GM12878 (cell line): Measurements from ENCODE around the gene DENND10. TPM values are rescaled to one million over a fixed set of nuclear protein-coding genes. Genes with fewer than 3 reads are reported as not detected.

ENCODE experiments used
- ATAC-seq: fragments of 200-7000 bp; cut with Tn5 transposase; 3 replicates; pipeline ENCODE4 v1.9.1; 2020; ENCODE audit warnings: mild to moderate bottlenecking, moderate library complexity
- BruUV-seq: library from RNA; stranded (reverse); fragments of 400-500 nt; replicated peaks from 2 replicates; lab custom pipeline; 2021; lab: Mats Ljungman, UMichigan
- CTCF ChIA-PET: fragments of 300-600 bp; sonication (Branson Sonifier 250); formaldehyde crosslinking; extraction: SDS; loops from one replicate; lab custom pipeline; 2021; ENCODE audit warnings: inconsistent platforms; lab: Yijun Ruan, JAX
- POLR2A ChIA-PET: fragments of 350-600 bp; formaldehyde crosslinking; extraction: SDS; loops from one replicate; lab custom pipeline; 2021; ENCODE audit warnings: inconsistent platforms; lab: Charles Lee
- RAD21 ChIA-PET: fragments of 300-600 bp; sonication (Branson Sonifier 250); formaldehyde crosslinking; loops from one replicate; lab custom pipeline; 2023; ENCODE audit warnings: antibody characterized with exemption; ENCODE audit not compliant: unreplicated experiment; lab: Charles Lee
- SMC1A ChIA-PET: fragments of 300-600 bp; sonication (Branson Sonifier 250); formaldehyde crosslinking; loops from one replicate; lab custom pipeline; 2023; ENCODE audit not compliant: unreplicated experiment, uncharacterized antibody; lab: Charles Lee
- DNase-seq: peaks from one replicate; pipeline ENCODE4 v3.0.0-alpha.2; 2011; ENCODE audit warnings: low read depth, low spot score
- FAIRE-seq: peaks from 3 replicates; lab custom pipeline; 2011; peaks lifted over from hg19 to GRCh38; lab: Jason Lieb, UNC
- H2AFZ ChIP-seq: 2 replicates; pipeline ENCODE4 v1.6.0; 2011; ENCODE audit warnings: low read depth, low read length, control low read depth; ENCODE audit not compliant: control insufficient read depth
- H3K27ac ChIP-seq: 2 replicates; pipeline ENCODE4 v1.5.1; 2011; ENCODE audit warnings: control low read depth; ENCODE audit not compliant: control insufficient read depth, insufficient read depth
- H3K27me3 ChIP-seq, 2 experiments: replicated peaks in 1 of 2; 2 replicates each; pipeline versions ENCODE4 v1.6.0 to v1.6.1; 2011; ENCODE audit warnings: low read length in 1 of 2; ENCODE audit not compliant: control insufficient read depth in 2 of 2, insufficient read depth in 2 of 2
- H3K36me3 ChIP-seq, 2 experiments: 2 replicates each; pipeline ENCODE4 v1.5.1; 2011; ENCODE audit warnings: low read length in 1 of 2; ENCODE audit not compliant: control insufficient read depth in 2 of 2, insufficient read depth in 2 of 2
- H3K4me1 ChIP-seq: 2 replicates; pipeline ENCODE4 v1.6.1; 2011; ENCODE audit warnings: mild to moderate bottlenecking, low read length, moderate library complexity, mixed read lengths; ENCODE audit not compliant: control insufficient read depth, insufficient read depth
- H3K4me2 ChIP-seq: 2 replicates; pipeline ENCODE4 v1.6.0; 2011; ENCODE audit warnings: control low read depth; ENCODE audit not compliant: control insufficient read depth, insufficient read depth
- H3K4me3 ChIP-seq: fragments of 200-600 bp; sonication (generic); 2 replicates; pipeline ENCODE4 v1.5.1; 2016
- H3K79me2 ChIP-seq: 2 replicates; pipeline ENCODE4 v1.6.0; 2011; ENCODE audit warnings: low read length; ENCODE audit not compliant: control insufficient read depth, insufficient read depth
- H3K9ac ChIP-seq: 2 replicates; pipeline ENCODE4 v1.8.0; 2011; ENCODE audit warnings: low read length, control low read depth, mixed read lengths; ENCODE audit not compliant: control insufficient read depth, insufficient read depth
- H3K9me3 ChIP-seq: replicated peaks from 3 replicates; pipeline ENCODE4 v1.5.1; 2011; ENCODE audit warnings: mild to moderate bottlenecking, low read length; ENCODE audit not compliant: control insufficient read depth, insufficient read depth
- H4K20me1 ChIP-seq: 2 replicates; pipeline ENCODE4 v1.6.0; 2011; ENCODE audit not compliant: control insufficient read depth, insufficient read depth
- KAT2A ChIP-seq: conservative IDR thresholded peaks from 2 replicates; pipeline ENCODE4 v1.6.1; 2011; ENCODE audit warnings: low read depth, low read length; ENCODE audit not compliant: control insufficient read depth
- NBN ChIP-seq: fragments of 450-650 bp; IDR thresholded peaks from 2 replicates; pipeline ENCODE4 v1.6.1; 2016
- NRF1 ChIP-seq: conservative IDR thresholded peaks from 2 replicates; pipeline ENCODE4 v1.6.1; 2011; ENCODE audit warnings: mild to moderate bottlenecking, low read depth, low read length, improper control_type of control experiment
- PAX5 ChIP-seq: IDR thresholded peaks from 2 replicates; pipeline ENCODE4 v1.6.1; 2011; ENCODE audit warnings: low read depth, low read length, borderline replicate concordance
- PAX8 ChIP-seq: fragments of 450-650 bp; IDR thresholded peaks from 2 replicates; pipeline ENCODE4 v1.6.1; 2017; ENCODE audit warnings: mild to moderate bottlenecking, moderate library complexity
- RAD21 ChIP-seq: IDR thresholded peaks from 2 replicates; pipeline ENCODE4 v1.6.1; 2011; ENCODE audit warnings: mild to moderate bottlenecking, low read depth, low read length, moderate library complexity; ENCODE audit not compliant: insufficient read depth
- SMC3 ChIP-seq: IDR thresholded peaks from 2 replicates; pipeline ENCODE4 v1.6.1; 2011; ENCODE audit warnings: low read length, improper control_type of control experiment, borderline replicate concordance
- SP1 ChIP-seq: IDR thresholded peaks from one replicate; pipeline ENCODE4 v1.6.1; 2011; ENCODE audit warnings: low read depth, low read length
- SREBF1 ChIP-seq: IDR thresholded peaks from 2 replicates; pipeline ENCODE4 v1.6.1; 2012; ENCODE audit warnings: mild to moderate bottlenecking, low read length
- WGBS: methylation state at CpG from one replicate; pipeline ENCODE4 v1.1.6; 2016; ENCODE audit warnings: low lambda C conversion rate; ENCODE audit not compliant: insufficient replicate concordance, insufficient coverage; ENCODE audit errors: missing lambda C conversion rate; 5-methylcytosine and 5-hydroxymethylcytosine counted together
- in situ Hi-C: fragments of 300-500 bp; cut with MboI; formaldehyde crosslinking; loops from 9 replicates; pipeline ENCODE4 v1.14.3; 2018; ENCODE audit warnings: mixed read lengths
- intact Hi-C: fragments of 100-400 bp; cut with micrococcal nuclease; formaldehyde crosslinking; loops from one replicate; pipeline ENCODE4 v1.14.2; 2022; ENCODE audit not compliant: unreplicated experiment
- polyA plus RNA-seq, 11 experiments: library from polyadenylated mRNA; depleted of rRNA in 4 of 11; unstranded in 6 of 11; stranded (reverse) in 5 of 11; fragments of >200 nt; fragmentation: Nextera tagmentation in 4 of 11; fragmentation: Illumina TruSeq in 1 of 11; extraction: Ambion mirVana in 4 of 11; extraction: Trizol in 1 of 11; gene quantifications; 1 replicate in 1 of 11; 2 replicates in 10 of 11; pipeline versions ENCODE4 v1.2.1 to v1.2.3, GENCODE V29; 2011 to 2016; ENCODE audit warnings: inconsistent platforms in 2 of 11, missing spikeins in 2 of 11, low read depth in 1 of 11
- total RNA-seq, 4 experiments: library from RNA; depleted of rRNA in 3 of 4; stranded (reverse); fragments of >200 nt in 3 of 4; fragmentation: Illumina TruSeq in 1 of 4; extraction: Trizol in 1 of 4; gene quantifications; 2 replicates each; pipeline versions ENCODE4 v1.2.1 to v1.2.3, GENCODE V29; 2013 to 2021
- TF ChIP-seq, protein P1 (sequence below): IDR thresholded peaks from 2 replicates; pipeline ENCODE4 v1.6.1; 2012; ENCODE audit warnings: low read length, inconsistent platforms
- TF ChIP-seq, protein P2 (sequence below): fragments of 450-650 bp; IDR thresholded peaks from 2 replicates; pipeline ENCODE4 v1.6.1; 2017; ENCODE audit warnings: mild to moderate bottlenecking, moderate library complexity
- TF ChIP-seq, protein P3 (sequence below): fragments of 450-650 bp; formaldehyde crosslinking; IDR thresholded peaks from 2 replicates; pipeline ENCODE4 v1.4.0; 2022; ENCODE audit warnings: mild to moderate bottlenecking, moderate library complexity

DENND10 gene
- total and polyA plus RNA-seq, 10 of the 15 experiments (the other 5 are each of a cell fraction or from before 2014, with no cell fraction given): 21.5 to 39.8 (median 26.2) TPM

DNA sequence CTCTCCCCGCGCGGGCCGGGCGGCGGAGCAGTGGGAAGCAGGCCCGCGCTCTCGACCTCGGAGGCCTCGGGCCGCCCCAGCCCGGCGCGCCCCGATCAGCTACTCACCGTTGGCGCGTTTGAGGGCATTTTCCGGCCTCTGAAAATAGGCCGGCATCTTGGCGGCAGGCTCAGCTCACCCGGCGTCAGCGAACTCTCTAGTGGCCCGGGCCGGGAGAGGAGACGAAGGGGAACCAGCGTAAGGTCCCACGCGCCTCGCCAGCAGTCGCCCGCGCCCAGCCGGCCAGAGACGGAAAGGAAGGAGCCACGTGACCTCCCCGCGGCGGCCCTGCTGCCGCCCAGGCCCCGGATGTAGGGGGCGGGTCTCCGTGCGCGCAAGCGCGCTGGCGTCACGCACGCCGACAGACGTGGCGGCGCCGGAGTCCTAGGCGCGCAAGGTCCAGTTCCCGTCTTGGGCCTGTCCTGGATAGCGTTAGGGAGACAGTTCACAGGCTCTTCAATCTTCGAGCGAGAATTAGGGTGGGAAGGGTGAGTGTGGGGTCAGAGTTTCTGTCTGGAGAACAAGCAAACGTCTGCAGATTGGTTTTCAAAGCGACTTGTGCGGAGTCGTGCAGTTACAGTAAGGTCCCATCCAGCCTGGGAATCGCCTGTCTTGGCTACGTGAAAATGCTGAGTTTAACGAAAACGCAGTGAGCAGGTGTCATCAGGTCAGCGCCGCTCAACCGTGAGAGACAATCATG is 23.2 kb upstream of the DENND10 start, which contains the start of gene EIF3A:
EIF3A (minus strand) TSS at position 297 of the 739 bp plus-strand sequence; CDS start at position 156, 141 bp downstream.
- Histone ChIP-seq H3K4me2 (peak within 1 kb of the TSS; percentile 91), H3K4me1 (peaks cover 11% of the 10 kb centered on the region; the same call in 1 of the 2 replicates), H3K36me3 (peaks cover 0 to 9% of the 10 kb centered on the region in 2 experiments; a peak in 2 of 4 replicates), H3K79me2 (peaks cover 57% of the 10 kb centered on the region), H3K9me3 (no peaks in the 10 kb centered on the region), H4K20me1 (peaks cover 7% of the 10 kb centered on the region), H2AFZ (peak within 1 kb of the TSS; percentile 80), H3K27ac (peak within 1 kb of the TSS; percentile 94), H3K27me3 (no peaks in the 10 kb centered on the region), H3K9ac (peak within 1 kb of the TSS; percentile 96), H3K4me3 (peak within 1 kb of the TSS; percentile 83)
- SMC1A ChIA-PET: interaction anchor here (0.7 kb wide), 1 partner anchor 40 kb away, joined by 4 read pairs; no protein-coding TSS in a partner anchor
- intact Hi-C loops (loop anchor here (2.0 kb wide), 1 partner anchor 96 kb away; no protein-coding TSS in a partner anchor), in situ Hi-C loops (no loop called here)
- BruUV-seq: no TSS peak
- RAD21 ChIA-PET: interaction anchor here (1.3 to 1.4 kb wide), 2 partner anchors 50 to 51 kb away, joined by 3 to 4 read pairs; no protein-coding TSS in a partner anchor
- under 1% methylated on average over 74 of the region's 74 CpGs for WGBS
- POLR2A ChIA-PET: interaction anchor here (0.6 to 2.6 kb wide), 6 partner anchors 15 to 126 kb away, joined by 3 to 11 read pairs (median 4); no protein-coding TSS in a partner anchor
- CTCF ChIA-PET: interaction anchor here (0.8 to 1.5 kb wide), 3 partner anchors 19 to 96 kb away, joined by 3 to 4 read pairs (median 4); no protein-coding TSS in a partner anchor
- FAIRE-seq: peak; percentile 74
- peak; percentile 87 for ATAC-seq
- DNase-seq: peak; percentile 75
- TF ChIP-seq, protein P1, sequence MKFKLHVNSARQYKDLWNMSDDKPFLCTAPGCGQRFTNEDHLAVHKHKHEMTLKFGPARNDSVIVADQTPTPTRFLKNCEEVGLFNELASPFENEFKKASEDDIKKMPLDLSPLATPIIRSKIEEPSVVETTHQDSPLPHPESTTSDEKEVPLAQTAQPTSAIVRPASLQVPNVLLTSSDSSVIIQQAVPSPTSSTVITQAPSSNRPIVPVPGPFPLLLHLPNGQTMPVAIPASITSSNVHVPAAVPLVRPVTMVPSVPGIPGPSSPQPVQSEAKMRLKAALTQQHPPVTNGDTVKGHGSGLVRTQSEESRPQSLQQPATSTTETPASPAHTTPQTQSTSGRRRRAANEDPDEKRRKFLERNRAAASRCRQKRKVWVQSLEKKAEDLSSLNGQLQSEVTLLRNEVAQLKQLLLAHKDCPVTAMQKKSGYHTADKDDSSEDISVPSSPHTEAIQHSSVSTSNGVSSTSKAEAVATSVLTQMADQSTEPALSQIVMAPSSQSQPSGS: no peak; the same call in 1 of the 2 replicates
- peak; percentile 48 for TF ChIP-seq SP1
- TF ChIP-seq, protein P2, sequence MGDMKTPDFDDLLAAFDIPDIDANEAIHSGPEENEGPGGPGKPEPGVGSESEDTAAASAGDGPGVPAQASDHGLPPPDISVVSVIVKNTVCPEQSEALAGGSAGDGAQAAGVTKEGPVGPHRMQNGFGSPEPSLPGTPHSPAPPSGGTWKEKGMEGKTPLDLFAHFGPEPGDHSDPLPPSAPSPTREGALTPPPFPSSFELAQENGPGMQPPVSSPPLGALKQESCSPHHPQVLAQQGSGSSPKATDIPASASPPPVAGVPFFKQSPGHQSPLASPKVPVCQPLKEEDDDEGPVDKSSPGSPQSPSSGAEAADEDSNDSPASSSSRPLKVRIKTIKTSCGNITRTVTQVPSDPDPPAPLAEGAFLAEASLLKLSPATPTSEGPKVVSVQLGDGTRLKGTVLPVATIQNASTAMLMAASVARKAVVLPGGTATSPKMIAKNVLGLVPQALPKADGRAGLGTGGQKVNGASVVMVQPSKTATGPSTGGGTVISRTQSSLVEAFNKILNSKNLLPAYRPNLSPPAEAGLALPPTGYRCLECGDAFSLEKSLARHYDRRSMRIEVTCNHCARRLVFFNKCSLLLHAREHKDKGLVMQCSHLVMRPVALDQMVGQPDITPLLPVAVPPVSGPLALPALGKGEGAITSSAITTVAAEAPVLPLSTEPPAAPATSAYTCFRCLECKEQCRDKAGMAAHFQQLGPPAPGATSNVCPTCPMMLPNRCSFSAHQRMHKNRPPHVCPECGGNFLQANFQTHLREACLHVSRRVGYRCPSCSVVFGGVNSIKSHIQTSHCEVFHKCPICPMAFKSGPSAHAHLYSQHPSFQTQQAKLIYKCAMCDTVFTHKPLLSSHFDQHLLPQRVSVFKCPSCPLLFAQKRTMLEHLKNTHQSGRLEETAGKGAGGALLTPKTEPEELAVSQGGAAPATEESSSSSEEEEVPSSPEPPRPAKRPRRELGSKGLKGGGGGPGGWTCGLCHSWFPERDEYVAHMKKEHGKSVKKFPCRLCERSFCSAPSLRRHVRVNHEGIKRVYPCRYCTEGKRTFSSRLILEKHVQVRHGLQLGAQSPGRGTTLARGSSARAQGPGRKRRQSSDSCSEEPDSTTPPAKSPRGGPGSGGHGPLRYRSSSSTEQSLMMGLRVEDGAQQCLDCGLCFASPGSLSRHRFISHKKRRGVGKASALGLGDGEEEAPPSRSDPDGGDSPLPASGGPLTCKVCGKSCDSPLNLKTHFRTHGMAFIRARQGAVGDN: peak; percentile 83; the same call in 1 of the 2 replicates
- TF ChIP-seq NBN: peak; percentile 72
- TF ChIP-seq PAX8: no peak
- TF ChIP-seq SMC3: 0 out of 2 replicates have a peak, but pooled peaks have one; percentile 9
- peak; percentile 23; the same call in 1 of the 2 replicates for TF ChIP-seq NRF1
- no peak for TF ChIP-seq RAD21
- peak; percentile 58; the same call in 1 of the 2 replicates for TF ChIP-seq PAX5
- TF ChIP-seq KAT2A: no peak
- TF ChIP-seq, protein P3, sequence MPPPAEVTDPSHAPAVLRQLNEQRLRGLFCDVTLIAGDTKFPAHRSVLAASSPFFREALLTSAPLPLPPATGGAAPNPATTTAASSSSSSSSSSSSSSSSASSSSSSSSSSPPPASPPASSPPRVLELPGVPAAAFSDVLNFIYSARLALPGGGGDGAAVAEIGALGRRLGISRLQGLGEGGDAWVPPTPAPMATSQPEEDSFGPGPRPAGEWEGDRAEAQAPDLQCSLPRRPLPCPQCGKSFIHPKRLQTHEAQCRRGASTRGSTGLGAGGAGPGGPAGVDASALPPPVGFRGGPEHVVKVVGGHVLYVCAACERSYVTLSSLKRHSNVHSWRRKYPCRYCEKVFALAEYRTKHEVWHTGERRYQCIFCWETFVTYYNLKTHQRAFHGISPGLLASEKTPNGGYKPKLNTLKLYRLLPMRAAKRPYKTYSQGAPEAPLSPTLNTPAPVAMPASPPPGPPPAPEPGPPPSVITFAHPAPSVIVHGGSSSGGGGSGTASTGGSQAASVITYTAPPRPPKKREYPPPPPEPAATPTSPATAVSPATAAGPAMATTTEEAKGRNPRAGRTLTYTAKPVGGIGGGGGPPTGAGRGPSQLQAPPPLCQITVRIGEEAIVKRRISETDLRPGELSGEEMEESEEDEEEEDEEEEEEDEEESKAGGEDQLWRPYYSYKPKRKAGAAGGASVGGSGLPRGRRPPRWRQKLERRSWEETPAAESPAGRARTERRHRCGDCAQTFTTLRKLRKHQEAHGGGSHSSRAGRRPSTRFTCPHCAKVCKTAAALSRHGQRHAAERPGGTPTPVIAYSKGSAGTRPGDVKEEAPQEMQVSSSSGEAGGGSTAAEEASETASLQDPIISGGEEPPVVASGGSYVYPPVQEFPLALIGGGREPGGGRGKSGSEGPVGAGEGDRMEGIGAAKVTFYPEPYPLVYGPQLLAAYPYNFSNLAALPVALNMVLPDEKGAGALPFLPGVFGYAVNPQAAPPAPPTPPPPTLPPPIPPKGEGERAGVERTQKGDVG: no peak
- TF ChIP-seq SREBF1: no peak
